ENCODE measurements around the gene EPHA1.
"Not testable (repeated sequence)": the region's sequence is repeated elsewhere in the genome, so short reads cannot be mapped to it uniquely, and the experiment has no call there.

Gene EPHA1

DNA sequence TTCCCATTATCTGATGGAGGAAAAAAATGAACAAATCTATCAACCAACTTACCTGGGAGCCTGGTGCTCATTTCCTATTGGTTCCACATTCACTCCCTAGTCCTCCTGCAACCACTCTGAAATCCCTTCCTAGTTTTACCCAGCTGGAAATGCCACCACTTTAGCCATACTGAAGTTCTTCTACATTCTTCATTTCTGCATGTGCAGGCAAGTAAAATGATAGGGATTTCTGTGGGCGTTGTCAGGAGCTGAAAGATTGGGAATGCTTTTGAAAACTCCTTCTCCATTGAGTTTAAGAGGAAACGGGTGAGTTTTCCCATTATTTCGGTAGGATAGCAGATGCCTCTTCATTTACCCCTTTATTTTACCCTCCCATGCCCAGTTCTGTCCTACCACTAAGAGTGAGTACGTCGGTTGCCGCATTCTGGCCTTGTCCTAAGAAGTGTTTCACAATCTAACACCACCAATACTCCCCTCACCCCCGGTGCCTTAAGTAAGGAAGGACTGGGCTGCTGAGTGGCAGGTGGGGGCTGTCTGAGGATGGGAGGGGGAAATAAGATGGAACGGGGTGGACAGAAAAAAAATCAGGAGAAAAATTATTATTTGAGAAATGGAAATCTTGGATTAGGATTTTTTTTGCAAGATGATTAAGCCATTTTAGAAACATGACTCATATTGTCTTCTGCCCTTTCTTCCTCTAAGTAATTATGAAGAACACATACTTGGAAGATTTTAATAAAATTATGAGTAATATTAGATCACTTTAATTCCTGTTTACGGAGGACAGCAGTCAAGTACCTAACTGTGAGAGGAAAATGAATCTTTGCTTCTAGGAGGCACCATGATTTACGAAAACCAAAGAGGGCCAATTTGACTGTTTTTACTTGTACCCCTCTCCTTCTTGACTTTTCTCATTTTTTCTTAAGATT is 21.4 kb upstream of the EPHA1 start:
- DNase-seq = no peak

DNA sequence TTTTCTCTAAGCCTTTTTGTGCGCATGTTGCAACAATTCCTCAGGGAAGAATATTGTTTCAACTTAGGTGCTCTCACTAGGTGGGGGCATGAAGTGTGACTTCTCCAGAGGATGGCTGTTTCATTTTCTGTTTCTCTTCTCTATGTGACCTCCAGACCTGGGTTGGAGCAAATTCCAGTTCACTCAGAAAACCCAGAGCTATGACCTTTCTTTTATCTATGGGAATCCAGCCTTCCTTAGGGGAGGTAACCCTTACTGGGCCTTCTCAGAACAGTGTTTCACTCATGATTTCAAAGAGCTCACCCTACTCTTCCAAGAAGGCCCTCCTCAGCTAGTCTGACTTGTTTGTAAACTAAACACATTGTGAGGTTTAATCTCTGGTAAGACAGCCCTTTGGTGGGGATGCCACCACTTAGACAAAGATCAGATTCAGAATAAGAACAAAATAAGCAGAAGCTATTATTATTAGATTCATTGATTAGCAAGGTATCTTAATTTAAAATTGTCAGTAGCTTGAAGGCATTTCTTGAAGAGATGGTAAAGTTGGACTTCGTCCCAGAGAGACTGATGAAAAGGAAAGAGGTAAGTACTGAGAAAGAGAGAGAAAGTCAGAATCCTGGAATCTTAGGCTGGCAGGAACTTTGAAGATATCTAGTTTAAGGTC is 18.0 kb upstream of the EPHA1 start:
- DNase-seq = no peak

DNA sequence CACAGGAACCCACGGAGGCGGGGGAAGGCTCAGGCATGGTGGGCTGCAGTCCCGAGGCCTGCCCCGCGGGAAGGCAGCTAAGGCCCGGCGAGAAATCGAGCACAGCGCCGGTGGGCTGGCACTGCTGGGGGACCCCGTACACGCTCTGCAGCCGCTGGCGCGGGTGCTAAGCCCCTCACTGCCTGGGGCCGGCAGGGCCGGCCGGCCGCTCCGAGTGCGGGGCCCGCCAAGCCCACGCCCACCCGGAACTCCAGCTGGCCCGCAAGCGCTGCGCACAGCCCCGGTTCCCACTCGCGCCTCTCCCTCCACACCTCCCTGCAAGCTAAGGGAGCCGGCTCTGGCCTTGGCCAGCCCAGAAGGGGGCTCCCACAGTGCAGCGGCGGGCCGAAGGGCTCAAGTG is 15.8 kb upstream of the EPHA1 start:
- DNase-seq = not testable (repeated sequence)

DNA sequence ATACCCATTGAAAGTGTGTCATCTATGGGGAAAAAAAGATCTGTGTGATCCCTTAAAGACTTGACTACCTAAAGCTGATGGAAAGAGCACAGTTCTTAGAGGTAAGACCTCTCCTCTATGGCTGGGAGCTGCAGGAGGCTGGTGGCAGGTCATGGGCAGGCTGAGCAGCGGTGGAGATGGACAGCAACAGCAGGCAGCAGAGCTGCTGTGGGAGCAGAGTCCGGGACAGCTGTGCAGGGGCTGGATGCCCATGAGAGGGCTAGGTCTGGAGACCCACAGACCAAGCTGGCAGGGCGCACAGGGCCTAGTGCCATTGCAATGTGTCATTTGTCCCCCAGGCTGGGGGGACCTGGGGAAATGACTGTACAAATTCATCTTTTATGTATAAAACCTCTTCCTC is 13.4 kb upstream of the EPHA1 start:
- no peak for DNase-seq

DNA sequence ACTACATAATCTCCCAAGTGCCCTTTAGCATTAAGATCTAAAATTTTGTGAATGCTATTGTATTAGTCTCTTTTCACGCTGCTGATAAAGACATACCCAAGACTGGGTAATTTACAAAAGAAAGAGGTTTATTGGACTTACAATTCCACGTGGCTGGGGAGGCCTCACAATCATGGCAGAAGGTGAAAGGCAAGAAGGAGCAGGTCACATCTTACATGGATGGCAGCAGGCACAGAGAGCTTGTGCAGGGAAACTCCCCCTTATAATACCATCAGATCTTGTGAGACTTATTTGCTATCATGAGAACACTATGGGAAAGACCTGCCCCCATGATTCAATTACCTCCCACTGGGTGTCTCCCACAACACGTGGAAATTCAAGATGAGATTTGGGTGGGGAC is 12.0 kb upstream of the EPHA1 start:
- not testable (repeated sequence) for DNase-seq

DNA sequence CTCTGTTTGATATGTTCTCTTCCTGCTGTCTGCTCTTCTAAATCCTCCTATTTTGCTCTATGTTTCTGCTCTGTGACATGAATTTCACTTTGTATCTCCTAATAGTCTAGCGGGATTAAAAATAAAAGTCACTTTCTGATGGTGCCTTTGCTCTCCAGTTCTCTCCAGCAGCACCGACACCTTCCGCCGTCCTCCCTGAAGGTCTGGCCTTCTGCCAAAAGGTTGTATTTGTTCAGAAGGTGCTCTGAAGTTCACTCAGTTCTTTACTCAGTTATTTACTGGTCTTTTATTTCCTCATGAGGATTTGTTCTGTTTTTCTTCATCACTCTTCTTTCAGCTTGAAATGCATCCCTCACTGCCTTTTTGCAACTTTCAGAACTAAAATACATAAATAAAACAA is 11.2 kb upstream of the EPHA1 start:
- no peak for DNase-seq

DNA sequence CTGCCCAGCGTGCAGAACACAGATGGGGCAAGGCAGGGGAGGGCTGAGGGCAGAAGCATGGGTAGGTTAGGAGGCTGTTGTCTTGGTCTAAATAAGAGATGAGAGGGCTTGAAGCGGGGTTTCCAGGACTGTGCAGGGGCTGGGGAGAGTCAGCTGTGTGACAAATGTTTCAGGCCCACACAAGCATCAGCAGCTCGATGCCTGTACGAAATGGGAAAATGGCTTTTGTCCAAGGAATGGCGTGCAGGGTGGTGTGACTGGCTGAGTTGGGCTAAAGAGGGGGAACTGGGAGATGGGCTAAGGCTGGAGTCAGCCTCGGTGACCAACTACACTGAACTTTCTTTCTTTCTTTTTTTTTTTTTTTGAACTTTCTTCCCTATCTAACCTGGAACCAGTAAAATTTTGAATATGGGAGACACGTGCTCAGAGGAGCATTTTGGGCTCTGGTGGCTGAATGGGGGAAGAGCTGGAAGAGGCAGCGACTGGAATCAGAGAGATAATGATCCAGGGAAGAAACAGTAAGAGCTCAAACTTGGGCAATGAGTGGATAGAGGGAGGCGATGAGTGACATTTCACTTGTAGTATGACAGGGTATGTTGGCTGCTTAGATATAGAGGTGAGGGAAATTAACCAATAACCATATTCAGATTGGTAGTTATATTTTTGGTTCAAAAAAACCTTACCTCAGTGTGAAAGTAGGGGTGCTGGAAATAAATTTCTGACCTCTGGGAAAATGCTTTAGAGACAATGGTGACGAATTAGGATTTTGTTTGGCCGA is 10.2 kb upstream of the EPHA1 start:
- no peak for DNase-seq

DNA sequence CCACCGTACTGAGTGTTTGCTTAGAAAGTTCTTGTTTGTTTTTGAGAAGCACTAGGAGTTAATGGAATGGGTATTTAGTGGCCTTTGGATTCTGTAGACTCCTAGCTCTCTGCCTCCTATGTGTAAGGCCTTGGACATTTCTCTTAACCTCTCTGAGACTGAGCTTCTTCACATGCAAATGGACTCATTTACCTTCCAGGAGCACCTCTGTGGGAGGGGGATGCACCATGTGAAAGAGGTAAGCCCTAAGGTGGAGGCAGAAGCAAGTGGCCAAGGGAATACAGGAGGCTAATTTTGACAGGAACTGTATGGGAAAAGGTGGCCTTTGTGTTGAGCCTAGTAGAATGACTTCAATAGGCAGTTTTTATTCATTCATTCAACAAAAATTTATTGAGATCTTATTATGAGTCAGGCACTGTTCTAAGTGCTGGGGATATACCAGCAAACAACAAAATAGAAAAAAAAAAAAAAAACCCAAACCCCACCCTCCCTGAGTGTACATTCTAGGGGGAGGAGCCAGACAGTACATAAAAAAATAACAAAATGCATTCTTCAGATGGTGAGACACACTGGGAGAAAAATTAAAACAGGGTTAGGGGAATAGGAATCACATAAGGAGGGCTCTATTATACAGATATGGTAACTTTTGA is 9.2 kb upstream of the EPHA1 start:
- no peak for DNase-seq

DNA sequence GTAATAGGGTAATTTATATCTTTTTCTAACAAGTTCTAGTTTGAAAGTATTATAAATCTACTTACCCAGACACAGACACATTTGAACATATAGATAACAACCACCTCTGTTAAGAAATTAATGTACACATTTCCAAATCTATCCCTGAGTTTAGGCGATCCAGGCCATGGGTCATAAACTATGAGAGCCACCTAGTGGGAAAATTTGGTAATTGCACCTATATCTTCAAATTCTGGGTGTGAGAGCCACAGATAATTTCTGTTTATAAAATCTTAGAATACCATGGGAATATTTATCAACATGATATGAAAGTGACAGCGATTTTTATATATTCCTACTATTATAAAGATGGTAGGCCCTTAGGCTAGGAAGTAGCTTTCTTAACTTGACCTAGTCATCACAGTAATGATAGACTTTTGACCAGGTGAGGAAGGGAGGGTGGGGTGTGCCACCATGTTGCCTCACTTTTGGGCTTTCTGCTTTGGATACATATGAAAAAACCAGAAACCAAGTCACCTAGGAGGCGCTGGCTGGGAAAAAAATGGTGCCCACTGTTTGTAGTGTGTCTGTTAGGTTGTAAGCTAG is 8.0 kb upstream of the EPHA1 start:
- no peak for DNase-seq

DNA sequence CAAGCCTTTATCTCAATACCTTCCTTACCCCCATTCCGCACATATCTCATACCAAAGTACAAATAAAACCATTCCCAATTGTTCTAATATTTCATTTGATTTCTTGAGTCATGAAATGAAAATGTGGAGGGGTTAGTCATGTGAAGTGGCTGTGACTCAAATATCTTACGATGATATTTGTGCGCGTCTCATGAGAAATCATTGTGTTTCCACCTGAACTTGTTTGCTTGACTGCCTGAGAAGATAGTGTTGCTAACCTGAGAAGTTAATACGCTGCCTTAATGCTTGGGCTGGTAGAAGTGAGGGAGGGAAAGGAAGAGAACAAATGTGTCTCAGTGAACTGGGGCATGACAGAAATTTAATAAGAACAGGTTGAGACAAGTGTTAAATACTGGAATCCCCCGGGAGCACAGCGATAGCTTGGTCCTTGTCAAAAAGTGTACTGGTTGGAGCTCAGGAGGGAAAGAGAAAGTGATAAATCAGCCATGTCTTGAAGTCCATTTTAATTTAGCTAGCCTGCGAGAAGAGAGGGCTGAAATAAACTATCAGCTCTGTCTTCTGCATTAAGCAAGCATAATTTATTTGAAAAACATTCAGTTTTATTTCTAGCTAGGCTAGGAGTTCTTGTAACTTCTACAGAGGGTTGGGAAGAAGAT is 7.2 kb upstream of the EPHA1 start:
- no peak for DNase-seq

DNA sequence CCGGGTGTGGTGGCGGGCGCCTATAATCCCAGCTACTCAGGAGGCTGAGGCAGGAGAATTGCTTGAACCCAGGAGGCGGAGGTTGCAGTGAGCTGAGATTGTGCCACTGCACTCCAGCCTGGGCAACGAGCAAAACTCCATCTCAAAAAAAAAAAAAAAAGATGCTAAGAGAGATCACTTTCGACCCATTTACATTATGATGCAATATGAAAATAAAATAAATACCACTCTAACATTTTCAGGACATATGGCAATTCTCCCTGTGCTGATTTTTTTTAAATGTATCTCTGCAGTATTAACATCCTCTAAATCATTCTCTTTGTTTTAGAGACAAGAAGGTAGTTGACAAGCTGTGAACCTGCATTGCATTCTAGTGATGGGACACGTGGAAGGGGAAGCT is 6.6 kb upstream of the EPHA1 start:
- not testable (repeated sequence) for DNase-seq

DNA sequence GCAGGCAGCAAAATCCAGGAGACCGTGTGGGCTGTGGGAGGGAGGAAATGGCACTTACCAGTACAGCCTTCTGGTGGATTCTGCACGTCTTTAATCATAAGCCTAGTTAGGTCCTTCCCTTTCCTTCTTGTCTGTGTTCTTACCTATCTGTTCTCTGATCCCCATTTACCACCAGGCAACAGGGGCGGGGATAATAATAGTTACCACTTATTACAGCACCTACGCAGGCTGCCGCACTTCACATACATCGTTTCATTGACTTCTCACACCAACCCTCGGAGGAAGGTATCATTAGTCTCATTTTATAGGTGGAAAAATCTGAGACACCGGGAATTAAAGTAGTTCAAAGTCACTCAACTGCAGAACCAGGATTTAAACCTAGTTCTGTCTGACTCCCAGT is 4.5 kb upstream of the EPHA1 start:
- no peak for DNase-seq

DNA sequence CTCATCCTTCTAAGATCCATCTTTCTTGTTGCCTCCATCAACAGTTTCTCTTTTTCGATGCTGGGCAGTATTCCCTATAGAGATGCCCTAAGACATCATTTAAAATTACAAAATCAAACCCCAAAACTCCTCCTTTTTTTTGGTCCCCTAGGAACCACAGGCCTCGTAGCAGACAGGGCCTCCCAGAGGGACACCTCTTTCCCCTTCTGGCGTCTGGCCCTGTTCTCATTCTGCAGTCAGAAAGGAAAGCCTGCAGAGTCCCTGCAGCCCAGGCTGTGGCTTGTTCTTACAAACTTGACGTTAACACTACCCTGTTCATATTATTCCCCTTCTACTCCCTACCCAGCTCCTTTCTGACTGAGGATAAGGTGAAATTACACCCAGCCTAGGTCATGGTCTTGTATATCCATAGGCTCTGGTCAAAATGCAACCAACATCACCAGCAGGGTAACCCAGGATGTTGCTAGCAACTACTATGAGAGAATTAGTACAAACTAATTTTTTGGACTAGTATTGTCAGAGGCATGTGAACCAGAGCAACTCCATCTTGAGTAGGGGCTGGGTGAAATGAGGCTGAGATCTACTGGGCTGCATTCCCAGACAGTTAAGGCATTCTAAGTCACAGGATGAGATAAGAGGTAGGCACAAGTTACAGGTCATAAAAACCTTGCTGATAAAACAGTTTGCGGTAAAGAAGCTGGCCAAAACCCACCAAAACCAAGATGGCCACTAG is 3.5 kb upstream of the EPHA1 start:
- DNase-seq = no peak

DNA sequence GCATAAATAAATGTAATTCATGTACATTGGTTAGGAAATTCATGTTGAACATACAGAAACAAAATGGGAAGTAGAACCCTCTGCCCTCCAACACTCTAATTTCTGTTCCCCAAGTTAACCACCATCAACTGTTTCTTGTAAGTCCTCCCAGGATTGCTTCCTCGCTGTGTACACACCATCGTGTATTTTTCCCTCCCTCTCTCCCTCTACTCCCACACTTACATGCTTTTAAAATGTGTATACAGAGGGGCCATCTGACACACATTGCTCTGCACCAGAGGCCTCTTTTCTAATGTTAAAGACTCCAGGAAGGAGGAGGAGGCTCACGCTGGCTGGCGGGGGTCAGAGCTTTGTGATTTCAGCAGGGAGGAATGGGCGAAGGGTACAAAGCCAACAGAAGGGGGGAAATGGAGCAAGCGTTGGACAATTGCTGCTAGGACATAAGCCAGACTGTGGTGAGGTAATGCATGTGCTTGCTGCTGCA is 1.9 kb upstream of the EPHA1 start:
- no peak for DNase-seq

DNA sequence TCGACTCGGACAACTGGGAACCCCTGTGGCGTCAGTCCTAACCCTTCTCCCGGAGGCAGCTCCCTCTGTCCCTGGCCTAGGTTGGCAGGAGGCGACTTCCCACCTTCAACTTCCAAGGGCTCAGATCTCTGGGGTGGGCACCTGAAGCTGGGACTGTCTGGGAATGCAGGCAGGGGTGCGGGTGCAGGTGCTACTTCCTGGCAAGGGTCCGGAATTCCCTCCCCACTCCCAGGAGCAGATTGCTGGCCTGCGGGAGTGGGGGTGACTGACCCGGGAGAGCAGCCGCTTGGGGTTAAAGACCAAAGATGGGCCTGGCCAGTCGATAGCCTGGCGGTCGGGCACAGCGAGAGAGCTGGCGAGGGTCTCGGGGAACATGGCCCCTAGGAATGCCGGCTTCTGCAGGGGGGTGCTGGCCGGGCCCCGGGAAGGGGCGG is 387 bp downstream of the EPHA1 start:
- no peak for DNase-seq

DNA sequence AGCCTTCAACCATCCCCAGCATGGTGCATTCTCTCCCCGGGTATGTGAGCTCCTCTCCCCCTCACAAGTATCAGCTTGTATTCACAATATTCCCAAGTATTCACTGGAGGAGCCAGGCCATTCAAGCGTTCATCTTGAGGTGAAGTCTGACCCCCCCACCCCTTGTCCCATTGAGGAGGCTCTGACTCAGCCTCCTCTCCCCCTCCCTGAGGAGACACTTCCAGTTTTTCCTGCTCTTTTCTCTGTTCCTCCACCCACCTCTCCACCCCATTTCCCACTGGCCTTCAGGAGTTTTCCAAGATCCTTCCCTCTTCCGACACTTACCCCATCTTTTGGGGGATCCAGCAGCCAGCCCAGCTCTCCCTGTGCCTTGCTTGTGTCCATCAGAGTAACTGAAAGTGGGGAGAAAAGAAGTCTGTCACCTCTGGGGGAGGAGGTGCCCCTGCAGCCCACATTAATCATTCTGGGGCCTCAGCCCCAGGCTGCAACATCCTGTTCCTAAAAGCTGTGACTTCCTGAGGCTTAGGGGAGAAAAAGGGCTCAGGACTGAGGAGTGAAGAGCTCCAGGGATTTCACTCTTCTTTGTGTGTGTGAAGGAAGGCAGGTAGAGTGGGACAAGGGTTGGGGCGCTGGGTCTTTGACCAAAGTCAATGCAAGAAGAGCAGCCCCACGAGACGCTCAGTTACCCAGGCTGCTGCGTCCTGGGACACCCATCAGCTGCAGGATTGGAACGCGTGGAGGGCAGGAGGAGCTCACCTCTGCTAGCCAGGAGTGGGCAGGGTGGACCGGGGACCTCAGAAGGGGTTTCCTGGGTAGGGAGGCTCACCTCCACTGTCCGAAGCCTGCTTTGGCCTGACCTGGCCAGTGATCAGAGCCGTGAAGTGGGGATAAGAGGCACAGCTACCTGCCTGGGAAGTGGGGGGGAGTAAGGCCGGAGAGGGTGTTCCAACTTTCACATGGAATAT is 1.1 kb downstream of the EPHA1 start:
- DNase-seq = no peak

DNA sequence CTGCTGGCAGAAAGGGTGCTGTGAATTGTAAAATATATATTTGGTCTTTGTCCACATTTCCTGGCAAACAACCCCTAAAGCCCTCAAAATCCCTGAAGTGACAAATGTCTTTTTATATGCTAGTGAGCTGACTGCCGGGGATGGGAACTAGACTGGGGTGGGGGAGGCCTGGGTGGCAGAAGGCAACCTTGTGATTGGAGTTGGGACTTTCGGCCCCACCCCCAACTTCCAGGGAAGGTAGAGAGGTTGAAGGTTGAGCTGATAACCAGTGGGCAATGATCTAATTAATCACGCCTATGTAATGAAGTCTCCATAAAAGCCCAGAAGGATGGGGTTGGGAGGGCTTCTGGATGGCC is 2.7 kb downstream of the EPHA1 start:
- DNase-seq = no peak

DNA sequence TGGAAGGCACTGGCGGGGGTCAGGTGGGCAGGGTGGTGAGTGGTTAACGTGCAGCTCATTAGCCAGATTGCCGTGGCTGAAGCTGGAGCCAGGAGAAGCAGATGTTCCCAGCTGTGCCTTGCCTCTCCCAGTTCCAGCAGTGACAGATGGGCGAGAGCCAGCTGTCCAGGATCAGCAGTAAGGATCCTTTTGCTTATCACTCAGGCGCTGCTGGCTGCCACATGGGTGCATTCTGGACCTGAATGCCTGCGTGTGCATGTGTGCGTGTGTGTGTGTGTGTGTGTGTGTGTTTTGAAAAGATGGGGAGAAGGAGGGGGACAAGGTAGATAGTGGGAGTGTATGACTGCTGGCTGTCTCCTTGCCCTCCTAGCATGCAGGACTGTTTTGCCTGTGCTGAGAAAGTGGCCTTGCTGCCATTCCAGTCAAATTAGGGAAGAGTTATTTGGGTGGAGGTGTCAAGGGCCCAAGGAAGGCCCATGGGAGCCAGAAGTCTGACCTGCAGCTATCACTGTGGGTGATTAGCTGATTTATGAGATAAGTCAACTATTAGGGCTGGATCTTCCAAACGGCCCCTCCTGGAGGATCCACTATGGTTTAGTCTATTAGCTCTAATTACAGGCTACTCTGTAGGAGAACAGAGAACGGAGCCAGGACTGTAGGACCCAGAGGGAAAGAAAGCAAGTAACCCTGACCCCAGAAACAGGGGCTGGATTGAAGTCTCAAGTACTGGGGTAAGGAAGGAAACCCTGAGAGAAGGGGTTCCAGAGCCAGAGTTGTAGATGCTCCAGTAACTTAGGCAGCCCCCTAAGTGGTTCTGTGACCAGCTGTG is 3.3 kb downstream of the EPHA1 start:
- DNase-seq = no peak

DNA sequence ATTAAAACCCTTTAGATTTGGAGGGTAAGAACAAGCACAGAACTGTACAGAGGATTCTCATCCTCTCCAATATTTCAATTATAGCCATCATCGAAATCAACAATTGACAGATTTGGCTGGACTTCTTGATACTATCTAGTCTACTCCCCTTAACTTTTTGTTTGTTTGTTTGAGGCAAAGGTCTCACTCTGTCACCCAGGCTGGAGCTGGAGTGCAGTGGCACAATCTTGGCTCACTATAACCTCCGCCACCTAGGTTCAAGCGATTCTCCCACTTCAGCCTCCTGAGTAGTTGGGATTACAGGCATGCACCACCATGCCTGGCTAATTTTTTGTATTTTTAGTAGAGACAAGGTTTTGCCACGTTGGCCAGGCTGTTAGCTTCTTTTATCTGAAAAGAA is 6.4 kb downstream of the EPHA1 start:
- not testable (repeated sequence) for DNase-seq

Data from activated CD4-positive, CD25-positive, alpha-beta regulatory T cell treated with anti-CD3 and anti-CD28 coated beads, Interleukin-2, amount 50 U/mL, for 72 hours (primary cell).